GM23338 (cell line): ENCODE results near the gene TRAK1. TPM values are rescaled to one million over a fixed set of nuclear protein-coding genes. Genes with fewer than 3 reads are reported as not detected.
A peak's percentile ranks its signal among the peaks of the same experiment; 100 is the strongest.

ENCODE experiments used
- ATAC-seq: fragments of 200-7000 bp; cut with Tn5 transposase; 3 replicates; pipeline ENCODE4 v1.9.1; 2020
- DNase-seq: peaks from one replicate; pipeline ENCODE4 v3.0.0-alpha.2; 2015; ENCODE audit warnings: low spot score
- H2AFZ ChIP-seq: fragments of 200-600 bp; sonication (generic); 2 replicates; pipeline ENCODE4 v1.8.0; 2016; ENCODE audit warnings: antibody characterized with exemption, mild to moderate bottlenecking, moderate library complexity
- H3F3A ChIP-seq: fragments of 200-600 bp; sonication (generic); replicated peaks from 2 replicates; pipeline ENCODE4 v1.8.0; 2017; ENCODE audit warnings: antibody characterized with exemption, mixed run types, low read depth
- H3K27ac ChIP-seq: fragments of 200-600 bp; sonication (generic); 2 replicates; pipeline ENCODE4 v1.6.1; 2016; ENCODE audit warnings: low read depth
- H3K27me3 ChIP-seq: fragments of 200-600 bp; sonication (generic); 2 replicates; pipeline ENCODE4 v1.8.0; 2016; ENCODE audit warnings: mild to moderate bottlenecking, mixed run types, moderate library complexity; ENCODE audit not compliant: insufficient read depth
- H3K36me3 ChIP-seq: fragments of 200-600 bp; sonication (generic); 2 replicates; pipeline ENCODE4 v1.8.0; 2016; ENCODE audit warnings: mild to moderate bottlenecking; ENCODE audit not compliant: insufficient read depth
- H3K4me1 ChIP-seq: fragments of 200-600 bp; sonication (generic); 2 replicates; pipeline ENCODE4 v1.8.0; 2016; ENCODE audit warnings: mild to moderate bottlenecking, moderate library complexity; ENCODE audit not compliant: insufficient read depth
- H3K4me2 ChIP-seq: fragments of 200-600 bp; sonication (generic); 2 replicates; pipeline ENCODE4 v1.7.1; 2017; ENCODE audit warnings: mixed run types
- H3K4me3 ChIP-seq: fragments of 200-600 bp; sonication (generic); 2 replicates; pipeline ENCODE4 v1.6.1; 2016; ENCODE audit warnings: mixed run types
- H3K79me2 ChIP-seq: fragments of 200-600 bp; sonication (generic); replicated peaks from 2 replicates; pipeline ENCODE4 v1.8.0; 2017; ENCODE audit warnings: mild to moderate bottlenecking; ENCODE audit not compliant: insufficient read depth
- H3K9me2 ChIP-seq: fragments of 200-600 bp; sonication (generic); 2 replicates; pipeline ENCODE4 v1.8.0; 2017; ENCODE audit not compliant: insufficient read depth
- H4K20me1 ChIP-seq: fragments of 200-600 bp; sonication (generic); replicated peaks from 2 replicates; pipeline ENCODE4 v1.8.0; 2017; ENCODE audit warnings: mild to moderate bottlenecking; ENCODE audit not compliant: insufficient read depth
- H3K27ac Mint-ChIP-seq: 2 replicates; pipeline ENCODE4 v1.8.0; 2020; ENCODE audit warnings: inconsistent platforms, mild to moderate bottlenecking, moderate library complexity, mixed read lengths
- H3K27me3 Mint-ChIP-seq: 3 replicates; pipeline ENCODE4 v1.8.0; 2022; ENCODE audit warnings: low read depth, mild to moderate bottlenecking, moderate library complexity, mixed read lengths, inconsistent platforms; ENCODE audit not compliant: insufficient read depth, poor library complexity
- H3K36me3 Mint-ChIP-seq: 3 replicates; pipeline ENCODE4 v1.8.0; 2021; ENCODE audit warnings: low read depth, mild to moderate bottlenecking, inconsistent platforms, moderate library complexity, mixed read lengths
- H3K4me1 Mint-ChIP-seq: 3 replicates; pipeline ENCODE4 v1.8.0; 2020; ENCODE audit warnings: mild to moderate bottlenecking, inconsistent platforms, mixed read lengths
- H3K4me3 Mint-ChIP-seq: 3 replicates; pipeline ENCODE4 v1.8.0; 2021; ENCODE audit warnings: moderate library complexity, mild to moderate bottlenecking, inconsistent platforms, mixed read lengths
- H3K9me3 Mint-ChIP-seq: 3 replicates; pipeline ENCODE4 v1.8.0; 2020; ENCODE audit warnings: moderate library complexity, mild to moderate bottlenecking, inconsistent platforms, mixed read lengths
- CREB1 ChIP-seq: fragments of 250-450 bp; sonication (Bioruptor Pico); IDR thresholded peaks from 2 replicates; pipeline ENCODE4 v1.5.0; 2020; ENCODE audit warnings: low read depth, mild to moderate bottlenecking, moderate library complexity
- EZH2 ChIP-seq: fragments of 200-600 bp; sonication (generic); IDR thresholded peaks from one replicate; pipeline ENCODE4 v1.8.0; 2017; ENCODE audit warnings: antibody characterized with exemption, mild to moderate bottlenecking, low read depth; ENCODE audit not compliant: unreplicated experiment
- EZH2phosphoT487 ChIP-seq: fragments of 200-600 bp; sonication (generic); IDR thresholded peaks from one replicate; pipeline ENCODE4 v1.8.1; 2018; ENCODE audit warnings: antibody characterized with exemption; ENCODE audit not compliant: unreplicated experiment
- JUNB ChIP-seq: IDR thresholded peaks from one replicate; pipeline ENCODE4 v1.6.1; 2016; ENCODE audit warnings: antibody characterized with exemption; ENCODE audit not compliant: unreplicated experiment
- NANOG ChIP-seq: IDR thresholded peaks from 2 replicates; pipeline ENCODE4 v1.6.1; 2016; ENCODE audit warnings: antibody characterized with exemption, borderline replicate concordance
- POLR2AphosphoS5 ChIP-seq: IDR thresholded peaks from 2 replicates; pipeline ENCODE4 v1.6.1; 2016; ENCODE audit warnings: antibody characterized with exemption, low read depth
- STAT1 ChIP-seq: IDR thresholded peaks from one replicate; pipeline ENCODE4 v1.6.1; 2016; ENCODE audit warnings: antibody characterized with exemption; ENCODE audit not compliant: unreplicated experiment
- ZNF114 ChIP-seq: fragments of 250-450 bp; sonication (Bioruptor Pico); IDR thresholded peaks from 2 replicates; pipeline ENCODE4 v1.5.0; 2020; ENCODE audit warnings: mild to moderate bottlenecking, moderate library complexity
- ZNF331 ChIP-seq: fragments of 250-450 bp; sonication (Bioruptor Pico); IDR thresholded peaks from 2 replicates; pipeline ENCODE4 v1.5.0; 2020; ENCODE audit warnings: low read depth, mild to moderate bottlenecking, moderate library complexity
- polyA plus RNA-seq: library from polyadenylated mRNA; unstranded; fragments of >200 nt; fragmentation: Nextera tagmentation; extraction: Ambion mirVana; gene quantifications from 2 replicates; pipeline ENCODE4 v1.2.1, GENCODE V29; 2016
- total RNA-seq: library from RNA; depleted of rRNA; stranded (reverse); fragments of >200 nt; shearing (Covaris generic); gene quantifications from 2 replicates; pipeline ENCODE4 v1.2.3, GENCODE V29; 2014
- TF ChIP-seq, protein P1 (sequence below): IDR thresholded peaks from 2 replicates; pipeline ENCODE4 v1.6.1; 2016; ENCODE audit warnings: antibody characterized with exemption
- TF ChIP-seq, protein P2 (sequence below), 2 experiments: fragments of 200-600 bp in 1 of 2; sonication (generic) in 1 of 2; conservative IDR thresholded peaks; 2 replicates each; pipeline versions ENCODE4 v1.5.1 to v1.6.1; 2016 to 2017; ENCODE audit warnings: antibody characterized with exemption in 2 of 2, low read depth in 2 of 2, mild to moderate bottlenecking in 2 of 2, moderate library complexity in 1 of 2
- TF ChIP-seq, protein P3 (sequence below): fragments of 250-450 bp; sonication (Bioruptor Pico); IDR thresholded peaks from 2 replicates; pipeline ENCODE4 v1.5.0; 2020; ENCODE audit warnings: mild to moderate bottlenecking, moderate library complexity
- TF ChIP-seq, protein P4 (sequence below): IDR thresholded peaks from one replicate; pipeline ENCODE4 v1.6.1; 2018; ENCODE audit warnings: antibody characterized with exemption; ENCODE audit not compliant: unreplicated experiment

Gene TRAK1
- total and polyA plus RNA-seq, 2 experiments from 2014 or later = 13.4 to 47.4 TPM

DNA sequence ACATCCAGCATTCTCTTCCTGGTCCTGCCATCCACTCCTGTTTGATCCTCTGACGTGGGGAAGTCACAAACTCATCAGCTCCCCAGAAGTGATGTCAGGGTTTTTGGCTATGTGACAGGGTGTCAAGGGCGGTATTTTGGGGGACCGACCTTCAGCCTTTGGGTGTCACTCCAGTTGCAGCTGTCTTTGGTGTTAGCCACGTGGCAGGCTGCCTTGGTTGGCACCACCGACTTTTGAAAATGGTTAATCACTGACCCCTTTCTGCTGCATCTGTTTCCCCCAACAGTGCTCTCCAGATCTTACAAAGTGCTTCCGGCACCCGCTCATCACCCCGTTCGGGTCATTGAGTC, 86.6 kb downstream of the TRAK1 start:
- ATAC-seq (no peak), DNase-seq (no peak)
- H3K79me2 ChIP-seq = peaks cover 49% of the 10 kb centered on the region
- peaks cover 6% of the 10 kb centered on the region for H3K27me3 Mint-ChIP-seq
- H3K4me1 ChIP-seq = peaks cover 6% of the 10 kb centered on the region
- H3K27me3 ChIP-seq = no peaks in the 10 kb centered on the region
- H2AFZ ChIP-seq = no peak overlapping the region
- no peak overlapping the region for H3K4me3 ChIP-seq
- no peaks in the 10 kb centered on the region for H3F3A ChIP-seq
- H3K9me3 Mint-ChIP-seq = no peaks in the 10 kb centered on the region
- peak overlapping the region; percentile 75 for H3K27ac Mint-ChIP-seq
- peaks cover 19% of the 10 kb centered on the region for H3K4me1 Mint-ChIP-seq
- no peak overlapping the region for H3K4me3 Mint-ChIP-seq
- no peaks in the 10 kb centered on the region for H3K9me2 ChIP-seq
- no peaks in the 10 kb centered on the region for H3K36me3 ChIP-seq
- H4K20me1 ChIP-seq = peaks cover 3% of the 10 kb centered on the region
- H3K4me2 ChIP-seq = no peak overlapping the region
- H3K27ac ChIP-seq = no peak overlapping the region
- H3K36me3 Mint-ChIP-seq = peaks cover 5% of the 10 kb centered on the region; the same call in 2 of the 3 replicates
- TF ChIP-seq, protein P1, sequence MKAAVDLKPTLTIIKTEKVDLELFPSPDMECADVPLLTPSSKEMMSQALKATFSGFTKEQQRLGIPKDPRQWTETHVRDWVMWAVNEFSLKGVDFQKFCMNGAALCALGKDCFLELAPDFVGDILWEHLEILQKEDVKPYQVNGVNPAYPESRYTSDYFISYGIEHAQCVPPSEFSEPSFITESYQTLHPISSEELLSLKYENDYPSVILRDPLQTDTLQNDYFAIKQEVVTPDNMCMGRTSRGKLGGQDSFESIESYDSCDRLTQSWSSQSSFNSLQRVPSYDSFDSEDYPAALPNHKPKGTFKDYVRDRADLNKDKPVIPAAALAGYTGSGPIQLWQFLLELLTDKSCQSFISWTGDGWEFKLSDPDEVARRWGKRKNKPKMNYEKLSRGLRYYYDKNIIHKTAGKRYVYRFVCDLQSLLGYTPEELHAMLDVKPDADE = no peak
- TF ChIP-seq EZH2phosphoT487 (no peak), STAT1 (no peak), ZNF114 (CRISPR knock-in tag) (no peak), CREB1 (CRISPR knock-in tag) (no peak), EZH2 (no peak), POLR2AphosphoS5 (no peak), NANOG (no peak), JUNB (no peak), ZNF331 (CRISPR knock-in tag) (no peak)
- TF ChIP-seq, protein P2, sequence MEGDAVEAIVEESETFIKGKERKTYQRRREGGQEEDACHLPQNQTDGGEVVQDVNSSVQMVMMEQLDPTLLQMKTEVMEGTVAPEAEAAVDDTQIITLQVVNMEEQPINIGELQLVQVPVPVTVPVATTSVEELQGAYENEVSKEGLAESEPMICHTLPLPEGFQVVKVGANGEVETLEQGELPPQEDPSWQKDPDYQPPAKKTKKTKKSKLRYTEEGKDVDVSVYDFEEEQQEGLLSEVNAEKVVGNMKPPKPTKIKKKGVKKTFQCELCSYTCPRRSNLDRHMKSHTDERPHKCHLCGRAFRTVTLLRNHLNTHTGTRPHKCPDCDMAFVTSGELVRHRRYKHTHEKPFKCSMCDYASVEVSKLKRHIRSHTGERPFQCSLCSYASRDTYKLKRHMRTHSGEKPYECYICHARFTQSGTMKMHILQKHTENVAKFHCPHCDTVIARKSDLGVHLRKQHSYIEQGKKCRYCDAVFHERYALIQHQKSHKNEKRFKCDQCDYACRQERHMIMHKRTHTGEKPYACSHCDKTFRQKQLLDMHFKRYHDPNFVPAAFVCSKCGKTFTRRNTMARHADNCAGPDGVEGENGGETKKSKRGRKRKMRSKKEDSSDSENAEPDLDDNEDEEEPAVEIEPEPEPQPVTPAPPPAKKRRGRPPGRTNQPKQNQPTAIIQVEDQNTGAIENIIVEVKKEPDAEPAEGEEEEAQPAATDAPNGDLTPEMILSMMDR (conservative IDR thresholded peaks at IDR 0.05; ENCODE audit: low read depth in 2 of 2) = no peak
- TF ChIP-seq, protein P3, sequence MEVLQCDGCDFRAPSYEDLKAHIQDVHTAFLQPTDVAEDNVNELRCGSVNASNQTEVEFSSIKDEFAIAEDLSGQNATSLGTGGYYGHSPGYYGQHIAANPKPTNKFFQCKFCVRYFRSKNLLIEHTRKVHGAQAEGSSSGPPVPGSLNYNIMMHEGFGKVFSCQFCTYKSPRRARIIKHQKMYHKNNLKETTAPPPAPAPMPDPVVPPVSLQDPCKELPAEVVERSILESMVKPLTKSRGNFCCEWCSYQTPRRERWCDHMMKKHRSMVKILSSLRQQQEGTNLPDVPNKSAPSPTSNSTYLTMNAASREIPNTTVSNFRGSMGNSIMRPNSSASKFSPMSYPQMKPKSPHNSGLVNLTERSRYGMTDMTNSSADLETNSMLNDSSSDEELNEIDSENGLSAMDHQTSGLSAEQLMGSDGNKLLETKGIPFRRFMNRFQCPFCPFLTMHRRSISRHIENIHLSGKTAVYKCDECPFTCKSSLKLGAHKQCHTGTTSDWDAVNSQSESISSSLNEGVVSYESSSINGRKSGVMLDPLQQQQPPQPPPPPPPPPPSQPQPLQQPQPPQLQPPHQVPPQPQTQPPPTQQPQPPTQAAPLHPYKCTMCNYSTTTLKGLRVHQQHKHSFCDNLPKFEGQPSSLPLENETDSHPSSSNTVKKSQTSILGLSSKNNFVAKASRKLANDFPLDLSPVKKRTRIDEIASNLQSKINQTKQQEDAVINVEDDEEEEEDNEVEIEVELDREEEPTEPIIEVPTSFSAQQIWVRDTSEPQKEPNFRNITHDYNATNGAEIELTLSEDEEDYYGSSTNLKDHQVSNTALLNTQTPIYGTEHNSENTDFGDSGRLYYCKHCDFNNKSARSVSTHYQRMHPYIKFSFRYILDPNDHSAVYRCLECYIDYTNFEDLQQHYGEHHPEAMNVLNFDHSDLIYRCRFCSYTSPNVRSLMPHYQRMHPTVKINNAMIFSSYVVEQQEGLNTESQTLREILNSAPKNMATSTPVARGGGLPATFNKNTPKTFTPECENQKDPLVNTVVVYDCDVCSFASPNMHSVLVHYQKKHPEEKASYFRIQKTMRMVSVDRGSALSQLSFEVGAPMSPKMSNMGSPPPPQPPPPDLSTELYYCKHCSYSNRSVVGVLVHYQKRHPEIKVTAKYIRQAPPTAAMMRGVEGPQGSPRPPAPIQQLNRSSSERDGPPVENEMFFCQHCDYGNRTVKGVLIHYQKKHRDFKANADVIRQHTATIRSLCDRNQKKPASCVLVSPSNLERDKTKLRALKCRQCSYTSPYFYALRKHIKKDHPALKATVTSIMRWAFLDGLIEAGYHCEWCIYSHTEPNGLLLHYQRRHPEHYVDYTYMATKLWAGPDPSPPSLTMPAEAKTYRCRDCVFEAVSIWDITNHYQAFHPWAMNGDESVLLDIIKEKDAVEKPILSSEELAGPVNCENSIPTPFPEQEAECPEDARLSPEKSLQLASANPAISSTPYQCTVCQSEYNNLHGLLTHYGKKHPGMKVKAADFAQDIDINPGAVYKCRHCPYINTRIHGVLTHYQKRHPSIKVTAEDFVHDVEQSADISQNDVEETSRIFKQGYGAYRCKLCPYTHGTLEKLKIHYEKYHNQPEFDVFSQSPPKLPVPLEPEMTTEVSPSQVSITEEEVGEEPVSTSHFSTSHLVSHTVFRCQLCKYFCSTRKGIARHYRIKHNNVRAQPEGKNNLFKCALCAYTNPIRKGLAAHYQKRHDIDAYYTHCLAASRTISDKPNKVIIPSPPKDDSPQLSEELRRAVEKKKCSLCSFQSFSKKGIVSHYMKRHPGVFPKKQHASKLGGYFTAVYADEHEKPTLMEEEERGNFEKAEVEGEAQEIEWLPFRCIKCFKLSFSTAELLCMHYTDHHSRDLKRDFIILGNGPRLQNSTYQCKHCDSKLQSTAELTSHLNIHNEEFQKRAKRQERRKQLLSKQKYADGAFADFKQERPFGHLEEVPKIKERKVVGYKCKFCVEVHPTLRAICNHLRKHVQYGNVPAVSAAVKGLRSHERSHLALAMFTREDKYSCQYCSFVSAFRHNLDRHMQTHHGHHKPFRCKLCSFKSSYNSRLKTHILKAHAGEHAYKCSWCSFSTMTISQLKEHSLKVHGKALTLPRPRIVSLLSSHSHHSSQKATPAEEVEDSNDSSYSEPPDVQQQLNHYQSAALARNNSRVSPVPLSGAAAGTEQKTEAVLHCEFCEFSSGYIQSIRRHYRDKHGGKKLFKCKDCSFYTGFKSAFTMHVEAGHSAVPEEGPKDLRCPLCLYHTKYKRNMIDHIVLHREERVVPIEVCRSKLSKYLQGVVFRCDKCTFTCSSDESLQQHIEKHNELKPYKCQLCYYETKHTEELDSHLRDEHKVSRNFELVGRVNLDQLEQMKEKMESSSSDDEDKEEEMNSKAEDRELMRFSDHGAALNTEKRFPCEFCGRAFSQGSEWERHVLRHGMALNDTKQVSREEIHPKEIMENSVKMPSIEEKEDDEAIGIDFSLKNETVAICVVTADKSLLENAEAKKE = no peak
- TF ChIP-seq, protein P4, sequence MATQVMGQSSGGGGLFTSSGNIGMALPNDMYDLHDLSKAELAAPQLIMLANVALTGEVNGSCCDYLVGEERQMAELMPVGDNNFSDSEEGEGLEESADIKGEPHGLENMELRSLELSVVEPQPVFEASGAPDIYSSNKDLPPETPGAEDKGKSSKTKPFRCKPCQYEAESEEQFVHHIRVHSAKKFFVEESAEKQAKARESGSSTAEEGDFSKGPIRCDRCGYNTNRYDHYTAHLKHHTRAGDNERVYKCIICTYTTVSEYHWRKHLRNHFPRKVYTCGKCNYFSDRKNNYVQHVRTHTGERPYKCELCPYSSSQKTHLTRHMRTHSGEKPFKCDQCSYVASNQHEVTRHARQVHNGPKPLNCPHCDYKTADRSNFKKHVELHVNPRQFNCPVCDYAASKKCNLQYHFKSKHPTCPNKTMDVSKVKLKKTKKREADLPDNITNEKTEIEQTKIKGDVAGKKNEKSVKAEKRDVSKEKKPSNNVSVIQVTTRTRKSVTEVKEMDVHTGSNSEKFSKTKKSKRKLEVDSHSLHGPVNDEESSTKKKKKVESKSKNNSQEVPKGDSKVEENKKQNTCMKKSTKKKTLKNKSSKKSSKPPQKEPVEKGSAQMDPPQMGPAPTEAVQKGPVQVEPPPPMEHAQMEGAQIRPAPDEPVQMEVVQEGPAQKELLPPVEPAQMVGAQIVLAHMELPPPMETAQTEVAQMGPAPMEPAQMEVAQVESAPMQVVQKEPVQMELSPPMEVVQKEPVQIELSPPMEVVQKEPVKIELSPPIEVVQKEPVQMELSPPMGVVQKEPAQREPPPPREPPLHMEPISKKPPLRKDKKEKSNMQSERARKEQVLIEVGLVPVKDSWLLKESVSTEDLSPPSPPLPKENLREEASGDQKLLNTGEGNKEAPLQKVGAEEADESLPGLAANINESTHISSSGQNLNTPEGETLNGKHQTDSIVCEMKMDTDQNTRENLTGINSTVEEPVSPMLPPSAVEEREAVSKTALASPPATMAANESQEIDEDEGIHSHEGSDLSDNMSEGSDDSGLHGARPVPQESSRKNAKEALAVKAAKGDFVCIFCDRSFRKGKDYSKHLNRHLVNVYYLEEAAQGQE = no peak
